ENCODE data around the gene THAP10.

The THAP10 gene

DNA sequence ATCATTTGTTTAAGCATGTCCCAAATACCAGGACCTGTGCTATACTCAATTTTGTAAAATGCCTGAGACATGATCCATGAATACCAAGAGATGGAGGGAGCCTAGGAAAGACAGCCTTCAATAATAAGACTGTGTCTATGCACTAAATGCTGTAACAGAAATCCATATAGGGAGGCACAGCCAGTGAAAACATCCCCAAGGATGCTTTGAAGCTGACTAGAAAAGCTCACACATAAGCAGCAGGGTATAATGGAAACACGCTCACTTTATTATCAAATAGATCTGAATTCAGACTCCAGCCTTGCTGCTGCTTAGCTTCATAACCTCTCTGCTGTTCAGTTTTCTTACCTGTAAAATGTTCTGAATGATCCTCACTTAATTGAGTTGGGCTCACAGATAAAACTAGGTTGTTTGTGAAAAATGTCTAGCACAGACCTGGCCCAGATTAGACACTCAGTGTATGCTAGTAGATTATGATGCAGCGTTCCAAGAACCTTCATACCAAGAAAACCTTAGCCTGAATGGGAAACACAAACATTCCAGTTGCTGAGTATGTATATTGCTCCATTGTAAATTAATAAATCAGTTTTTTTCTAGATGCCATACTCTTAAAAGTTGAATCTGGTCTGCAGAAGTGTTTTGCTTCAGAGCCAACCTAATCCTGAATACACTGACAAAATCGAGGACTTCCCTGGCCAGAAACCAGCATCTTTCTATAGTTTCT is 34.5 kb downstream of the THAP10 start:
- Mint-ChIP-seq H3K27ac (peak overlapping the region in 1 of 3 experiments; percentile 48), H3K4me3 (no peak overlapping the region), H3K9me3 (no peaks in the 10 kb centered on the region), H3K4me1 (peaks cover 30% of the 10 kb centered on the region), H3K27me3 (ENCODE audit: low read depth) (no peaks in the 10 kb centered on the region), H3K36me3 (ENCODE audit: low read depth) (no peaks in the 10 kb centered on the region)
- TF ChIP-seq, protein P1, sequence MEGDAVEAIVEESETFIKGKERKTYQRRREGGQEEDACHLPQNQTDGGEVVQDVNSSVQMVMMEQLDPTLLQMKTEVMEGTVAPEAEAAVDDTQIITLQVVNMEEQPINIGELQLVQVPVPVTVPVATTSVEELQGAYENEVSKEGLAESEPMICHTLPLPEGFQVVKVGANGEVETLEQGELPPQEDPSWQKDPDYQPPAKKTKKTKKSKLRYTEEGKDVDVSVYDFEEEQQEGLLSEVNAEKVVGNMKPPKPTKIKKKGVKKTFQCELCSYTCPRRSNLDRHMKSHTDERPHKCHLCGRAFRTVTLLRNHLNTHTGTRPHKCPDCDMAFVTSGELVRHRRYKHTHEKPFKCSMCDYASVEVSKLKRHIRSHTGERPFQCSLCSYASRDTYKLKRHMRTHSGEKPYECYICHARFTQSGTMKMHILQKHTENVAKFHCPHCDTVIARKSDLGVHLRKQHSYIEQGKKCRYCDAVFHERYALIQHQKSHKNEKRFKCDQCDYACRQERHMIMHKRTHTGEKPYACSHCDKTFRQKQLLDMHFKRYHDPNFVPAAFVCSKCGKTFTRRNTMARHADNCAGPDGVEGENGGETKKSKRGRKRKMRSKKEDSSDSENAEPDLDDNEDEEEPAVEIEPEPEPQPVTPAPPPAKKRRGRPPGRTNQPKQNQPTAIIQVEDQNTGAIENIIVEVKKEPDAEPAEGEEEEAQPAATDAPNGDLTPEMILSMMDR (IDR thresholded peaks at IDR 0.05; ENCODE audit: unreplicated experiment in 3 of 3): no peak

DNA sequence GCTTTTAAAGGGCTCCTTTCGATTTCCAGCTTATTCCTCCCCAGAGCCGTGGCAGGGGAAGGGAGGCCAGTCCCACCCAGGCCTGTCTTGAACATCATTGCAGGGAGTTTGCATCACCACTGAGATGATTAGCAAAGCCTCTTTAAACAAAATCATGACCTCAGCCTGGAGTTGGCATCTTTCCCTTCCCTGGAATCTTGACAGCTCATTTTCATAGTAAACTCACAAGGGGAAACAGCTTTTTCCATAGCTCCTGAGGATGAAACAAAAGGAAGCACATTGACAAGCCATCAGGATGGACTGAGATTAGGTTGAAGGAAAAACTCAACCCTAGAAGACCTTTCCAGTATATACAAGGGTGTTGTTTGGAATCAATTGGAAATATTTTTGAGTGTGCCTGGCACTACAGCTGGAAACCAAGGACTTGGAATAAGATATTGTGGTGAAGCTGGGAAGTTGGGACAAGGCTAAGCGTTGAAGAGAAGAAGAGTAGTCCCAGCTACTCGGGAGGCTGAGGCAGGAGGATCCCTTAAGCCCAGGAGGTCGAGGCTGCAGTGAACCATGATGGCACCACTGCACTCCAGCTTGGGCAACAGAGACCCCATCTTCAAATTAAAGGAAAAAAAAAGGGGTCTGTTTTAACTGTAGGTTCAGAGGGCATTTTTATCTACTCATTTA is 35.2 kb downstream of the THAP10 start:
- Mint-ChIP-seq H3K4me1 (peaks cover 34% of the 10 kb centered on the region), H3K4me3 (peak overlapping the region in 2 of 3 experiments; percentile 70 to 78), H3K27me3 (ENCODE audit: low read depth) (no peaks in the 10 kb centered on the region), H3K9me3 (no peaks in the 10 kb centered on the region), H3K27ac (peak overlapping the region in 2 of 3 experiments; percentile 75 to 90), H3K36me3 (ENCODE audit: low read depth) (no peaks in the 10 kb centered on the region)
- TF ChIP-seq, protein P1 (IDR thresholded peaks at IDR 0.05; ENCODE audit: unreplicated experiment in 3 of 3): no peak

DNA sequence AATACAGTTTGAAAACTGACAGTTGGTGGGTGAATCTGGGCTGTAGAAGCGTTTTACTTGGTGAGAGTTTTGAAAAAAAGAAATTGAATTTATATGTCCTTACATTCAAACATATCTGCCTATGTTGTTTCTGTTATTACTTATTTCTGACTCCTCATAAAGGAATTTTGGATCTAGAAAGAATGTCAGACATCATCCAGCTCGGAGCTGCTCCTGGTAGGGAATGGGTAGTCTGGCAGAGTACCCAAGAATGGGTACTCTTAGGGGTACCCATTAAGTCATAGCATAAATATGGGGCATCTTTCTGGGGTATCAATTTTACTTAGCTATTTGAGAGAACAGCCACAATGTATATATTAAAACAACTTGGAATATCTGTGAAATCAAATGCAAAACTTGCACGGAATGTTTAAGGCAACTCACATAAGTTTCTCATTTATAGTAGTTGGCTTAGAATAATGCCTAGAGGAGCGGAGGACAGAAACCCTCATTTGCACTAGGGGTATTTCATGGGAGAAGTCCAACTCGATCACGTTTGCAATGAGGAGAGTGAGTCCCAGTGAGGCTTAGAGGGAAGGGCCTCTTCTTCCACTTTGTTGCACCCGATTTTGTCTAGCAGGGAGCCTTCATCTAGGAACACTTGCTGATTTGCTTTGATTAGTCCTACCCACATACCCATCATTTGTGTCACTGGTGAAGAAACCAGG is 35.9 kb downstream of the THAP10 start:
- Mint-ChIP-seq H3K27me3 (ENCODE audit: low read depth) (no peaks in the 10 kb centered on the region), H3K4me3 (peak overlapping the region; percentile 37 to 78 (median 70)), H3K9me3 (no peaks in the 10 kb centered on the region), H3K36me3 (ENCODE audit: low read depth) (peaks cover 4% of the 10 kb centered on the region), H3K27ac (peak overlapping the region in 2 of 3 experiments; percentile 75 to 90), H3K4me1 (peaks cover 34% of the 10 kb centered on the region)
- TF ChIP-seq, protein P1 (IDR thresholded peaks at IDR 0.05; ENCODE audit: unreplicated experiment in 3 of 3): no peak

DNA sequence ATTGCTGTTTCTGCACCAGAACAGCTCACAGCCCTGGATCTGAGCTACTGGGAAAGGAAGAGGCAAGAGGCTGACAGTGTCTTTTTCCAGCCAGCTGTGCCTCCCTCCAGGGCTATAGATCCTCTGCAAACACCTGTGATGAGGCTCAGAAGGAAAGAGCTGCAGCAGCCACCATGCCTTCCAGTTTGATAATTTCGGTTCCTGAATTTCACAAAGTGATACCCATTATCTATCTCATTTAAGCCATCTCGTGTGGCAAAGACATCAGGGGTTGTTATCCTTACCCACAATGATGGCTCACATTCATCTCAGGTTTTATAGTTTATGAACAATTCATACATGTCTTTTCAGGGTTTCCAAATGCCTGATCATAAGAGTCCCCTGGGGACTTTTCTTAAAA is 36.5 kb downstream of the THAP10 start:
- no peaks in the 10 kb centered on the region for H3K27me3 Mint-ChIP-seq (ENCODE audit: low read depth)
- peaks cover 10% of the 10 kb centered on the region for H3K36me3 Mint-ChIP-seq (ENCODE audit: low read depth)
- TF ChIP-seq, protein P1 (IDR thresholded peaks at IDR 0.05; ENCODE audit: unreplicated experiment in 3 of 3): no peak
- peak overlapping the region in 1 of 3 experiments; percentile 78 for H3K4me3 Mint-ChIP-seq
- H3K27ac Mint-ChIP-seq: peak overlapping the region in 2 of 3 experiments; percentile 75 to 90
- H3K9me3 Mint-ChIP-seq: no peaks in the 10 kb centered on the region
- peaks cover 34% of the 10 kb centered on the region for H3K4me1 Mint-ChIP-seq

DNA sequence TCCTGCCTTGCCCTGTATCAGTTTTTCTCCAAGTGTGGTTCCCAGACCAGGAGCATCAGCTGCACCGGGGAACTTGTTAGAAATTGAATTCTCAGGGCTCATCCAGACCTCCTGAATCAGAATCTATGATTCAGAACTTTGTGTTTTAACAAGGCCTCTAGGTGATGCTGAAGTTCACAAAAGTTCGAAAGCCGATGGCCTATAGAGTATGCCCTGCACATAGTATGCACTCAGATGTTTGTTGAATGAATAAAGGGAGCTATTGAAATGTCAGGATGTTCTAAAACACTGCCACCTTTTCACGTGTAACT is 37.6 kb downstream of the THAP10 start:
- Mint-ChIP-seq H3K4me1 (peaks cover 34% of the 10 kb centered on the region), H3K36me3 (ENCODE audit: low read depth) (peaks cover 19% of the 10 kb centered on the region)

More for the DNA sequence above, 37.6 kb downstream of the THAP10 start:
- Mint-ChIP-seq H3K9me3 (no peaks in the 10 kb centered on the region), H3K4me3 (peak overlapping the region; percentile 98 to 100 (median 100)), H3K27ac (peak overlapping the region; percentile 94 to 98 (median 97)), H3K27me3 (ENCODE audit: low read depth) (no peaks in the 10 kb centered on the region)
- TF ChIP-seq, protein P1 (IDR thresholded peaks at IDR 0.05; ENCODE audit: unreplicated experiment in 3 of 3): no peak
